Thyroid gland (tissue), 4 donors: ENCODE measurements around the gene GNE.

Experiments used
- CTCF ChIP-seq, 6 experiments: fragments of 200-600 bp in 3 of 6; fragments of 450-650 bp in 3 of 6; sonication (generic) in 3 of 6; IDR thresholded peaks; one replicate each; pipeline ENCODE4 v1.5.1; 2016 to 2019; ENCODE audit warnings: antibody characterized with exemption in 6 of 6, mild to moderate bottlenecking in 2 of 6, inconsistent platforms in 1 of 6, moderate library complexity in 1 of 6
- POLR2A ChIP-seq, 2 donors: fragments of 450-650 bp; IDR thresholded peaks; one replicate each; pipeline ENCODE4 v1.6.1; 2017; ENCODE audit warnings: antibody characterized with exemption in 2 of 2, mild to moderate bottlenecking in 2 of 2, moderate library complexity in 1 of 2

GRCh38 chr9:36282275-36282674, 24.0 kb upstream of the GNE start:
- TF ChIP-seq CTCF (IDR thresholded peaks at IDR 0.05): no peak
- TF ChIP-seq POLR2A (IDR thresholded peaks at IDR 0.05): no peak
